H1 (cell line): ENCODE results near the gene COMMD2. TPM values are rescaled to one million over a fixed set of nuclear protein-coding genes. Genes with fewer than 3 reads are reported as not detected.

ENCODE experiments used
- CTCF ChIA-PET: fragments of 300-600 bp; sonication (Branson Sonifier 250); formaldehyde crosslinking; loops from one replicate; lab custom pipeline; 2021; ENCODE audit not compliant: partially characterized antibody; lab: Charles Lee
- POLR2A ChIA-PET: fragments of 300-600 bp; sonication (Branson Sonifier 250); formaldehyde crosslinking; loops from one replicate; lab custom pipeline; 2021; ENCODE audit warnings: inconsistent platforms; ENCODE audit not compliant: partially characterized antibody; lab: Charles Lee
- DNase-seq, 2 experiments: peaks; one replicate each; pipeline versions ENCODE4 v3.0.0 to v3.0.0-alpha.2; 2010 to 2022; ENCODE audit warnings: low spot score in 2 of 2, low read depth in 1 of 2, mixed read lengths in 1 of 2
- FAIRE-seq: peaks from 2 replicates; lab custom pipeline; 2011; peaks lifted over from hg19 to GRCh38; lab: Jason Lieb, UNC
- H2AFZ ChIP-seq: 2 replicates; pipeline ENCODE4 v1.8.1; 2012; ENCODE audit warnings: low read length, inconsistent platforms
- H2AK5ac ChIP-seq: 2 replicates; pipeline ENCODE4 v1.6.1; 2013; ENCODE audit warnings: low read depth, low read length
- H2BK120ac ChIP-seq: replicated peaks from 2 replicates; pipeline ENCODE3; 2013; ENCODE audit warnings: low read depth, low read length, inconsistent platforms
- H2BK12ac ChIP-seq: 2 replicates; pipeline ENCODE4 v1.6.1; 2013; ENCODE audit warnings: low read depth, low read length
- H2BK15ac ChIP-seq: 2 replicates; pipeline ENCODE4 v1.6.1; 2013; ENCODE audit warnings: low read length
- H2BK20ac ChIP-seq: 2 replicates; pipeline ENCODE4 v1.6.1; 2013; ENCODE audit warnings: low read length
- H2BK5ac ChIP-seq: 2 replicates; pipeline ENCODE4 v1.6.1; 2013; ENCODE audit warnings: low read depth, low read length
- H3K14ac ChIP-seq: 2 replicates; pipeline ENCODE4 v1.6.1; 2013; ENCODE audit warnings: inconsistent platforms; ENCODE audit not compliant: insufficient read length
- H3K18ac ChIP-seq: 2 replicates; pipeline ENCODE4 v1.6.1; 2013; ENCODE audit warnings: low read length; ENCODE audit errors: extremely low read depth
- H3K23ac ChIP-seq: 2 replicates; pipeline ENCODE4 v1.6.1; 2013; ENCODE audit warnings: inconsistent platforms; ENCODE audit not compliant: insufficient read length
- H3K23me2 ChIP-seq: 2 replicates; pipeline ENCODE4 v1.6.1; 2013; ENCODE audit warnings: low read depth, low read length
- H3K27ac ChIP-seq: 2 replicates; pipeline ENCODE4 v1.6.1; 2011; ENCODE audit warnings: low read depth, low read length, inconsistent platforms
- H3K27me3 ChIP-seq, 4 experiments: replicated peaks in 1 of 4; 1 replicate in 1 of 4; 2 replicates in 3 of 4; pipeline versions ENCODE4 v1.6.1 to v1.8.1; 2011 to 2013; ENCODE audit warnings: low read length in 3 of 4, mild to moderate bottlenecking in 3 of 4, inconsistent platforms in 2 of 4, mixed read lengths in 2 of 4, moderate library complexity in 1 of 4; ENCODE audit not compliant: control insufficient read depth in 3 of 4, insufficient read depth in 3 of 4; ENCODE audit errors: extremely low read depth in 1 of 4
- H3K36me3 ChIP-seq, 4 experiments: 2 replicates each; pipeline versions ENCODE4 v1.6.1 to v1.8.1; 2011 to 2013; ENCODE audit warnings: mild to moderate bottlenecking in 4 of 4, low read length in 3 of 4, moderate library complexity in 2 of 4, control low read depth in 1 of 4, inconsistent platforms in 1 of 4; ENCODE audit not compliant: insufficient read depth in 4 of 4, control insufficient read depth in 2 of 4
- H3K4ac ChIP-seq: replicated peaks from 2 replicates; pipeline ENCODE3; 2013; ENCODE audit warnings: low read length, low read depth, mixed read lengths, inconsistent platforms; ENCODE audit not compliant: insufficient read length
- H3K4me1 ChIP-seq, 4 experiments: replicated peaks in 1 of 4; 1 replicate in 1 of 4; 2 replicates in 3 of 4; pipeline versions ENCODE4 v1.6.1 to v1.8.1; 2011 to 2013; ENCODE audit warnings: low read length in 3 of 4, inconsistent platforms in 2 of 4, mixed read lengths in 1 of 4; ENCODE audit not compliant: insufficient read depth in 4 of 4, control insufficient read depth in 3 of 4
- H3K4me2 ChIP-seq, 2 experiments: 2 replicates each; pipeline versions ENCODE4 v1.6.1 to v1.8.1; 2011 to 2013; ENCODE audit warnings: low read depth in 2 of 2, low read length in 2 of 2, control low read depth in 1 of 2, inconsistent platforms in 1 of 2, mild to moderate bottlenecking in 1 of 2; ENCODE audit not compliant: insufficient read depth in 1 of 2
- H3K4me3 ChIP-seq, 4 experiments: fragments of 200-600, 300-600 bp in 1 of 4; sonication (generic), shearing (Covaris generic), sonication (Bioruptor Twin) in 1 of 4; 2 replicates each; pipeline versions ENCODE4 v1.5.1 to v1.8.1; 2011 to 2016; ENCODE audit warnings: low read length in 4 of 4, low read depth in 3 of 4, control low read depth in 2 of 4, inconsistent platforms in 2 of 4, mild to moderate bottlenecking in 2 of 4, mixed read lengths in 1 of 4, moderate library complexity in 1 of 4; ENCODE audit not compliant: insufficient read depth in 2 of 4; ENCODE audit errors: extremely low read depth in 1 of 4
- H3K56ac ChIP-seq: replicated peaks from 2 replicates; pipeline ENCODE3; 2013; ENCODE audit warnings: low read depth, mild to moderate bottlenecking, mixed read lengths, low read length, inconsistent platforms; ENCODE audit not compliant: insufficient read length
- H3K79me1 ChIP-seq: 2 replicates; pipeline ENCODE4 v1.6.1; 2013; ENCODE audit warnings: low read depth, low read length, control low read depth
- H3K79me2 ChIP-seq, 2 experiments: 2 replicates each; pipeline versions ENCODE4 v1.6.1 to v1.8.1; 2012 to 2013; ENCODE audit warnings: low read length in 2 of 2, mild to moderate bottlenecking in 2 of 2, inconsistent platforms in 1 of 2; ENCODE audit not compliant: insufficient read depth in 2 of 2, control insufficient read depth in 1 of 2
- H3K9ac ChIP-seq, 4 experiments: replicated peaks in 1 of 4; 1 replicate in 1 of 4; 2 replicates in 3 of 4; pipeline versions ENCODE4 v1.6.1 to v1.8.1; 2011 to 2013; ENCODE audit warnings: low read depth in 3 of 4, low read length in 3 of 4, control low read depth in 2 of 4, mild to moderate bottlenecking in 2 of 4, moderate library complexity in 2 of 4, inconsistent platforms in 1 of 4; ENCODE audit errors: extremely low read depth in 1 of 4
- H3K9me3 ChIP-seq, 2 experiments: 2 replicates each; pipeline versions ENCODE4 v1.6.1 to v1.8.1; 2012 to 2013; ENCODE audit warnings: mild to moderate bottlenecking in 2 of 2, moderate library complexity in 2 of 2, control low read depth in 1 of 2, inconsistent platforms in 1 of 2, low read depth in 1 of 2, low read length in 1 of 2, mixed read lengths in 1 of 2; ENCODE audit not compliant: insufficient read depth in 2 of 2
- H4K20me1 ChIP-seq, 2 experiments: replicated peaks in 1 of 2; 2 replicates each; pipeline versions ENCODE3 to v1.8.1; 2011 to 2013; ENCODE audit warnings: inconsistent platforms in 2 of 2, low read length in 2 of 2, mild to moderate bottlenecking in 1 of 2; ENCODE audit not compliant: insufficient read depth in 2 of 2, control insufficient read depth in 1 of 2
- H4K5ac ChIP-seq: 2 replicates; pipeline ENCODE4 v1.6.1; 2013; ENCODE audit warnings: low read length, low read depth, mixed read lengths, inconsistent platforms; ENCODE audit not compliant: insufficient read length
- H4K8ac ChIP-seq: 2 replicates; pipeline ENCODE4 v1.8.0; 2013; ENCODE audit warnings: mild to moderate bottlenecking, moderate library complexity, low read length, inconsistent platforms; ENCODE audit not compliant: insufficient read depth; ENCODE audit errors: extremely low read depth
- H4K91ac ChIP-seq: replicated peaks from 2 replicates; pipeline ENCODE3; 2013; ENCODE audit warnings: low read length, mixed read lengths, inconsistent platforms; ENCODE audit not compliant: insufficient read length
- BACH1 ChIP-seq: IDR thresholded peaks from 2 replicates; pipeline ENCODE4 v1.6.1; 2012; ENCODE audit warnings: low read length, improper control_type of control experiment
- EGR1 ChIP-seq: IDR thresholded peaks from 2 replicates; pipeline ENCODE4 v1.6.1; 2011; ENCODE audit warnings: low read depth, low read length, borderline replicate concordance
- KDM5A ChIP-seq: fragments of 200-600 bp; IDR thresholded peaks from 2 replicates; pipeline ENCODE4 v1.7.1; 2012; ENCODE audit warnings: mild to moderate bottlenecking, low read length, inconsistent platforms, mixed read lengths
- PHF8 ChIP-seq: fragments of 200-600 bp; sonication (generic); conservative IDR thresholded peaks from 2 replicates; pipeline ENCODE4 v1.7.1; 2012; ENCODE audit warnings: low read depth, mild to moderate bottlenecking, inconsistent platforms, low read length, moderate library complexity
- POLR2A ChIP-seq, 2 experiments: IDR thresholded peaks; 1 replicate in 1 of 2; 2 replicates in 1 of 2; pipeline ENCODE4 v1.6.1; 2011; ENCODE audit warnings: low read depth in 2 of 2, low read length in 2 of 2, mild to moderate bottlenecking in 2 of 2; ENCODE audit errors: control extremely low read depth in 1 of 2
- POLR2AphosphoS5 ChIP-seq: IDR thresholded peaks from 2 replicates; pipeline ENCODE4 v1.6.1; 2011; ENCODE audit warnings: low read depth, low read length
- SP1 ChIP-seq: IDR thresholded peaks from 2 replicates; pipeline ENCODE4 v1.6.1; 2011; ENCODE audit warnings: low read depth, low read length
- polyA plus RNA-seq, 7 experiments: library from polyadenylated mRNA; depleted of rRNA in 3 of 7; stranded (reverse) in 5 of 7; unstranded in 2 of 7; fragments of >200 nt in 5 of 7; fragments of 200-250 nt in 2 of 7; gene quantifications; 1 replicate in 5 of 7; 2 replicates in 1 of 7; 4 replicates in 1 of 7; pipeline versions ENCODE4 v1.2.1 to v1.2.3, GENCODE V29; 2011 to 2013; ENCODE audit warnings: missing spikeins in 2 of 7, mixed read lengths in 2 of 7
- total RNA-seq: library from RNA; stranded (reverse); fragmentation: NEBNext Ultra II Directional; extraction: Animal tissue kit (Norgen Biotek cat#: 25700); gene quantifications from 2 replicates; pipeline ENCODE4 v1.2.1, GENCODE V29; 2021

Gene COMMD2
- total and polyA plus RNA-seq, 2 of the 8 experiments (the other 6 are each of a cell fraction or from before 2014, with no cell fraction given): 20.2 to 57.2 TPM

- Histone ChIP-seq H3K4me2 (no peak overlapping the region), H2BK15ac (no peak overlapping the region), H3K27me3 (no peaks in the 10 kb centered on the region), H3K79me1 (no peaks in the 10 kb centered on the region; the same call in 1 of the 2 replicates), H3K9ac (no peak overlapping the region), H3K23me2 (no peaks in the 10 kb centered on the region), H2BK20ac (no peak overlapping the region), H3K4ac (no peak overlapping the region), H3K36me3 (peaks cover 7 to 40% (median 21%) of the 10 kb centered on the region in 4 experiments), H3K4me3 (no peak overlapping the region), H4K8ac (no peak overlapping the region), H3K23ac (no peak overlapping the region), H2AK5ac (no peak overlapping the region), H4K20me1 (no peaks in the 10 kb centered on the region), H3K18ac (no peak overlapping the region), H3K79me2 (no peaks in the 10 kb centered on the region), H3K9me3 (no peaks in the 10 kb centered on the region), H4K91ac (no peak overlapping the region), H2BK5ac (no peak overlapping the region), H4K5ac (no peak overlapping the region), H2AFZ (no peak overlapping the region), H2BK12ac (no peak overlapping the region), H3K27ac (no peak overlapping the region), H2BK120ac (no peak overlapping the region), H3K14ac (no peak overlapping the region), H3K4me1 (no peaks in the 10 kb centered on the region), H3K56ac (no peak overlapping the region)
- TF ChIP-seq PHF8 (no peak), SP1 (no peak), EGR1 (no peak), BACH1 (no peak), POLR2A (IDR thresholded peaks at IDR 0.05; ENCODE audit: control extremely low read depth in 1 of 2, low read depth in 2 of 2, low read length in 2 of 2) (no peak), KDM5A (no peak), POLR2AphosphoS5 (no peak)
- POLR2A ChIA-PET: interaction anchor here (1.0 kb wide), 1 partner anchor 614 kb away, joined by 3 read pairs; no protein-coding TSS in a partner anchor
- FAIRE-seq (no peak), DNase-seq (no peak)
- CTCF ChIA-PET: interaction anchor here (0.7 to 1.1 kb wide), 4 partner anchors 27 to 213 kb away, joined by 3 read pairs; no protein-coding TSS in a partner anchor
Measured at GRCh38 chr3:149744151-149744550, 8.1 kb downstream of the COMMD2 start.
